Endothelial cell of umbilical vein (primary cell): ENCODE measurements around the gene CUX1. TPM values are rescaled to one million over a fixed set of nuclear protein-coding genes. Genes with fewer than 3 reads are reported as not detected.
A peak's percentile ranks its signal among the peaks of the same experiment; 100 is the strongest.

Experiments used
- BruUV-seq: library from RNA; stranded (reverse); fragments of 400-500 nt; replicated peaks from 2 replicates; lab custom pipeline; 2021; lab: Mats Ljungman, UMichigan
- CTCF ChIA-PET: fragments of 300-600, 350-600 bp; sonication (Branson Sonifier 250); formaldehyde crosslinking; loops from one replicate; lab custom pipeline; 2021; ENCODE audit warnings: antibody characterized with exemption, inconsistent platforms; lab: Charles Lee
- POLR2A ChIA-PET: fragments of 300-600, 350-600 bp; sonication (Branson Sonifier 250); formaldehyde crosslinking; loops from one replicate; lab custom pipeline; 2021; ENCODE audit warnings: antibody characterized with exemption, inconsistent platforms; lab: Charles Lee
- DNase-seq: peaks from one replicate; pipeline ENCODE4 v3.0.0-alpha.2; 2011; ENCODE audit warnings: low read depth, low spot score
- FAIRE-seq: peaks from 2 replicates; lab custom pipeline; 2011; peaks lifted over from hg19 to GRCh38; lab: Jason Lieb, UNC
- H2AFZ ChIP-seq: 2 replicates; pipeline ENCODE4 v1.6.0; 2012; ENCODE audit warnings: low read depth, low read length, control low read depth, inconsistent platforms
- H3K27ac ChIP-seq: 2 replicates; pipeline ENCODE4 v1.5.1; 2011; ENCODE audit warnings: low read depth, mild to moderate bottlenecking, control low read depth, low read length, moderate library complexity; ENCODE audit not compliant: insufficient read depth
- H3K27me3 ChIP-seq, 2 experiments: 2 replicates each; pipeline versions ENCODE4 v1.6.0 to v1.6.1; 2011; ENCODE audit warnings: low read length in 2 of 2, mixed read lengths in 1 of 2; ENCODE audit not compliant: control insufficient read depth in 2 of 2, insufficient read depth in 2 of 2
- H3K36me3 ChIP-seq, 2 experiments: 2 replicates in 1 of 2; 3 replicates in 1 of 2; pipeline ENCODE4 v1.5.1; 2011; ENCODE audit warnings: low read length in 2 of 2, mild to moderate bottlenecking in 1 of 2, moderate library complexity in 1 of 2; ENCODE audit not compliant: control insufficient read depth in 2 of 2, insufficient read depth in 2 of 2; ENCODE audit errors: extremely low read depth in 1 of 2
- H3K4me1 ChIP-seq: 3 replicates; pipeline ENCODE4 v1.5.1; 2011; ENCODE audit warnings: mild to moderate bottlenecking, low read length; ENCODE audit not compliant: control insufficient read depth, insufficient read depth; ENCODE audit errors: extremely low read depth
- H3K4me2 ChIP-seq: 2 replicates; pipeline ENCODE4 v1.6.1; 2011; ENCODE audit warnings: low read length, control low read depth, mixed read lengths; ENCODE audit not compliant: insufficient read depth
- H3K4me3 ChIP-seq, 3 experiments: fragments of 200-600 bp in 1 of 3; sonication (generic), shearing (Covaris generic) in 1 of 3; replicated peaks in 1 of 3; 2 replicates each; pipeline ENCODE4 v1.5.1; 2011 to 2016; ENCODE audit warnings: control low read depth in 3 of 3, low read length in 3 of 3, mild to moderate bottlenecking in 2 of 3, inconsistent platforms in 1 of 3, low read depth in 1 of 3, moderate library complexity in 1 of 3; ENCODE audit not compliant: insufficient read depth in 1 of 3
- H3K79me2 ChIP-seq: 2 replicates; pipeline ENCODE4 v1.6.0; 2012; ENCODE audit warnings: low read length, inconsistent platforms; ENCODE audit not compliant: control insufficient read depth, insufficient read depth
- H3K9ac ChIP-seq: replicated peaks from 2 replicates; pipeline ENCODE3; 2011; ENCODE audit warnings: low read length, control low read depth; ENCODE audit not compliant: insufficient read depth; ENCODE audit errors: extremely low read depth
- H3K9me1 ChIP-seq: replicated peaks from 3 replicates; pipeline ENCODE4 v1.6.0; 2011; ENCODE audit warnings: mild to moderate bottlenecking, low read length; ENCODE audit not compliant: control insufficient read depth, insufficient read depth; ENCODE audit errors: extremely low read depth
- H3K9me3 ChIP-seq: replicated peaks from 2 replicates; pipeline ENCODE4 v1.5.1; 2012; ENCODE audit warnings: low read length, inconsistent platforms; ENCODE audit not compliant: control insufficient read depth, insufficient read depth
- H4K20me1 ChIP-seq: replicated peaks from 2 replicates; pipeline ENCODE3; 2011; ENCODE audit warnings: mild to moderate bottlenecking, low read length; ENCODE audit not compliant: control insufficient read depth, insufficient read depth; ENCODE audit errors: extremely low read depth
- CTCF ChIP-seq, 2 donors: IDR thresholded peaks; 1 replicate in 1 of 2; 2 replicates in 1 of 2; pipeline ENCODE4 v1.5.1; 2011; ENCODE audit warnings: low read length in 2 of 2, mild to moderate bottlenecking in 2 of 2, moderate library complexity in 2 of 2, control low read depth in 1 of 2, inconsistent platforms in 1 of 2, low read depth in 1 of 2; ENCODE audit not compliant: insufficient read depth in 1 of 2; ENCODE audit errors: extremely low read depth in 1 of 2
- EZH2 ChIP-seq: IDR thresholded peaks from 2 replicates; pipeline ENCODE4 v1.6.1; 2012; ENCODE audit warnings: borderline replicate concordance, low read depth, mild to moderate bottlenecking, moderate library complexity, low read length, inconsistent platforms; ENCODE audit not compliant: severe bottlenecking
- FOS ChIP-seq: IDR thresholded peaks from 2 replicates; pipeline ENCODE4 v1.6.1; 2011; ENCODE audit warnings: mild to moderate bottlenecking, low read length, moderate library complexity, borderline replicate concordance; ENCODE audit not compliant: insufficient read depth
- GATA2 ChIP-seq: IDR thresholded peaks from 2 replicates; pipeline ENCODE4 v1.7.0; 2011; ENCODE audit warnings: low read depth, mild to moderate bottlenecking, moderate library complexity, mixed read lengths, low read length; ENCODE audit not compliant: insufficient read length, insufficient read depth
- JUN ChIP-seq: IDR thresholded peaks from 2 replicates; pipeline ENCODE4 v1.6.1; 2011; ENCODE audit warnings: borderline replicate concordance, low read depth; ENCODE audit not compliant: insufficient read length, insufficient read depth
- MAX ChIP-seq: IDR thresholded peaks from 2 replicates; pipeline ENCODE4 v1.6.1; 2011; ENCODE audit not compliant: insufficient read depth, insufficient read length
- MYC ChIP-seq: IDR thresholded peaks from one replicate; pipeline ENCODE4 v1.6.1; 2011; ENCODE audit warnings: mild to moderate bottlenecking, low read depth, low read length
- POLR2A ChIP-seq: IDR thresholded peaks from 2 replicates; pipeline ENCODE4 v1.6.1; 2012; ENCODE audit warnings: low read depth, mild to moderate bottlenecking, control low read depth, low read length
- POLR2AphosphoS5 ChIP-seq: IDR thresholded peaks from 2 replicates; pipeline ENCODE4 v1.6.1; 2012; ENCODE audit warnings: low read depth, mild to moderate bottlenecking, control low read depth, low read length, moderate library complexity; ENCODE audit not compliant: insufficient read depth
- dilution Hi-C: fragments of 300-500 bp; cut with MboI; formaldehyde crosslinking; loops from one replicate; pipeline ENCODE4 v1.15.0; 2019; ENCODE audit warnings: low sequenced_read_pairs; ENCODE audit not compliant: extremely low pct_ligation_motif_present
- intact Hi-C: fragments of 100-400 bp; cut with micrococcal nuclease; formaldehyde crosslinking; loops from one replicate; pipeline ENCODE4 v1.10.0; 2022
- polyA plus RNA-seq, 4 experiments: library from polyadenylated mRNA; depleted of rRNA in 3 of 4; stranded (reverse) in 3 of 4; unstranded in 1 of 4; fragments of >200 nt; gene quantifications; 2 replicates each; pipeline versions ENCODE4 v1.2.1 to v1.2.3, GENCODE V29; 2011 to 2012; ENCODE audit warnings: missing spikeins in 1 of 4
- total RNA-seq: library from RNA; stranded (reverse); gene quantifications from 2 replicates; pipeline ENCODE4 v1.2.3, GENCODE V29; 2021

The CUX1 gene
- total and polyA plus RNA-seq, 2 donors (not counting 3 experiments of a cell fraction or from before 2014, with no cell fraction given) = 13.8 to 49.8 TPM

- POLR2A ChIA-PET = no interaction called here
- H4K20me1 ChIP-seq = no peaks in the 10 kb centered on the region
- DNase-seq (peak; percentile 80), FAIRE-seq (peak; percentile 83)
- no peaks in the 10 kb centered on the region for H3K27me3 ChIP-seq
- dilution Hi-C loops (no loop called here), intact Hi-C loops (loop anchor here (2.0 kb wide), 1 partner anchor 15 kb away; no protein-coding TSS in a partner anchor)
- H3K4me3 ChIP-seq = no peak overlapping the region
- no peak overlapping the region for H3K4me2 ChIP-seq
- no peak overlapping the region for H3K27ac ChIP-seq
- CTCF ChIA-PET = interaction anchor here (1.2 to 1.6 kb wide), 2 partner anchors 12 to 89 kb away, joined by 3 read pairs; no protein-coding TSS in a partner anchor
- no peaks in the 10 kb centered on the region for H3K9me1 ChIP-seq
- H3K4me1 ChIP-seq = peaks cover 25% of the 10 kb centered on the region
- no peaks in the 10 kb centered on the region for H3K79me2 ChIP-seq
- no peaks in the 10 kb centered on the region for H3K9me3 ChIP-seq
- H2AFZ ChIP-seq = no peak overlapping the region
- H3K36me3 ChIP-seq = no peaks in the 10 kb centered on the region
- TF ChIP-seq JUN (no peak), FOS (no peak), POLR2A (no peak), CTCF (IDR thresholded peaks at IDR 0.05; ENCODE audit: extremely low read depth in 1 of 2, insufficient read depth in 1 of 2, low read depth in 1 of 2, low read length in 2 of 2) (no peak), EZH2 (no peak), GATA2 (no peak), POLR2AphosphoS5 (no peak), MAX (no peak), MYC (no peak)
- H3K9ac ChIP-seq = no peak overlapping the region
- BruUV-seq = no TSS peak
Observed at GRCh38 chr7:101947899-101948298, 130.5 kb downstream of the CUX1 start.
